Central memory CD4-positive, alpha-beta T cell (primary cell): ENCODE data around the gene PUS10.
"Not testable (repeated sequence)": the region's sequence is repeated elsewhere in the genome, so short reads cannot be mapped to it uniquely, and the experiment has no call there.

ENCODE experiments used
- DNase-seq: peaks from one replicate; pipeline ENCODE4 v3.0.0; 2022

The PUS10 gene

DNA sequence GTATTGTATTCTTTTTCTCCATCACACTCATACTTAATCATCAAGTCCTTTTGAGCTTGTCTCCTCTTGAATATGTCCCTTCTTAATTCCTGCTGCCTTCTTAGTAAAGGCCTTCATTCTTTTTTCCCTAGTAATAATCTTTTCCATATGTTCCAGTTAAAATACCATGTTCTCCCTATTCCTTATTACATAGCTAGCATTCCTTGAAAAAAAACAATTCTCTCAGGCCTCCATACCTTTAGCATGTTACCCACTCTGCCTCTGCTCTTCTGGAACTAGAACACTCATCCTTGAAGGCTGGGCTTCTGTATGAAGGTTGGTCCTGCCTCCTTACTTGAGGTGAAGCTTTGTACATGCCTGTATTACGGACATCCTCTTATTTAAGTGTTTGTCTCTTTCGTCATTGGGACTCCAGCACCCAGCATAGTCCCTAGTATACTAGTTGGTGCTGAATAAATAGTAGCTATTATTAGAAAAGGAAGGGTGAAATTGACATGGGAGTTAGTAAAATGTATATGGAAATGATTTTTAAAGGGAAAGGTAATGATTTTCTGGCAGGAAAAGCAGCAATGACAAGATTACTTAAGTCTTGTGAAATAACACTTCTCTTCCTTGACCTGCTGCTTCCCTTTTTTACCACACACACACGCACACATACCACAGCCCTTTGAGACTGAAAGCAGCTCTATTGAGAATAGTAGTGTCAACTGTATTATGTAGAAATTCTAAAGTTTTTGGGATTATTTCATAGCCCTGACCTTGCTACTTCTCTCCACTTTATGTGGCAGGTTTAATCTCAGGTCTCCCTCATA, 91.1 kb downstream of the PUS10 start:
- DNase-seq: no peak

DNA sequence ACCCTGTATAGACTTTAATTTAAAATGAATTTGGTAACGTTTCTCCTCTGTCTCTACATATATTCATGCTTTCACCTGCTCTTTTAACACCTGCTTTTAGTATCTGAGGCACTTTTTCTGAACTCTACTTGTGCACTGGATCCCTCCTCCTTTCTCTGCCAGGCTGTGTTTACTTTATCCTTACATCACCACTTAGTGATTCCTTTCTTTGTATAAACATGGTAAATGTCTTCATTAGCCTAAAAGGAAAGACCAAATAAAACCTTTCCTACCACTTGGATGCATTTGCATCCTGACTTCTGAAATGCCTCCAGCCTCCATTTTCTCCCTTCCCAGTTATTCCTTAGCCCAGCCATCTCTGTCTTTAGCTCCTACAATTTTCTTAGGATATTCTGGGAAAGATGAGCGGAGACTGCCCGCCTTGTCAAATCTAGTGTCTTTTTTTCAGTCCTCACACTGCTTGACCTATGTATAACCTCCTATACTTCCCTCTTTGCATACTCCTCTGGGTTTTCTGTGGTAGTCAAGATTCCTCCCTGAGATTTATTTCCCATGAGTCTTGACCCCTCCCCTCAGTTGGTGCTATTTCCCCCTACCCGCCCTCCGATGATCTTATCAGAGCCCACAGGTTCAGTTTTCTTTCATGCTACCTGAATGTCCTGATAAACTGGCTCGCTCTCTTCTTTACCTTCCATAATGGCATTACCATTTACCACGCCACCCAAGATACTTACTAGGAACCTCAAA, 91.9 kb downstream of the PUS10 start:
- no peak for DNase-seq

DNA sequence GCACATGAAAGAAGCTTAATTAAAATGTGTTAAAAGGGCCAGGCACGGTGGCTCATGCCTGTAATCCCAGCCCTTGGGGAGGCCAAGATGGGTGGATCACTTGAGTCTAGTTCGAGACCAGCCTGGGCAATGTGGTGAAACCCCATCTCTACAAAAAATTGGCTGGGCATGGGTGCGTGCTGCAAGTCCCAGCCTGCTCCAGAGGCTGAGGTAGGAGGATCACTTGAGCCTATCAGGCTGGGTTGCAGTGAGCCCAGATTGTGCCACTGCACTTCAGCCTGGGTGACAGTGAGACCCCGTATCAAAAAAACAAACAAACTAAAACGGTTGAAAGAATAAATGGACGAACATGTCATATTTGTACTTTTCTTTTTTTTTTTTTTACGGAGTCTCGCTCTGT, 110.7 kb downstream of the PUS10 start:
- no peak for DNase-seq

DNA sequence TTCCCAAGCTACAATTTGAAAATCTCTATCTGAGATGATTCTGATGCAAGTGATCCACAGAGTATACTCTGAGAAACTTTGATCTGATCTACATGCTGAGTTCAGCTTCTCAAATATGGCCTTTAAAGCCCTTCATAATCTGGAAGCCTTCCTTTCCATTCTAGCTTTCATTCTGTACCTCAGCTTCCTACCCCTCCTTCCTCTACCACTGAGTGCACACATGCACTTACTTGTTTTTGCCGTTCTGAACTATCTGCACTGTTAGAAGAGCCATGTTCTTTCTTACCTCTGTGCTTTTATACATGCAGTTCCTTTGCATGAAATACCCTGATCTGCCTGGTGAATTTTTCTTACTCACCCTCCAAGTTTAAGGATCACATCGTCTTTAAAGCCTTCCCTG, 111.7 kb downstream of the PUS10 start:
- no peak for DNase-seq

DNA sequence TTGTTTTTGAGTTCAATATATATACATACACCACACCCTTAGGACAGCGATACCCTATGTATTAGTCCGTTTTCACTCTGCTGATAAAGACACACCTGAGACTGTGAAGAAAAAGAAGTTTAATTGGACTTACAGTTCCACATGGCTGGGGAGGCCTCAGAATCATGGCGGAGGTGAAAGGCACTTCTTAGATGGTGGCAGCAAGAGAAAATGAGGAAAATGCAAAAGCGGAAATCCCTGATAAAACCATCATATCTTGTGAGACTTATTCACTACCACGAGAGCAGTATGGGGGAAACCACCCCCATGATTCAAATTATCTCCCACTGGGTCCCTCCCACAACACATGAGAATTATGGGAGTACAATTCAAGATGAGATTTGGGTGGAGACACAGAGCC, 112.2 kb downstream of the PUS10 start:
- DNase-seq: not testable (repeated sequence)

DNA sequence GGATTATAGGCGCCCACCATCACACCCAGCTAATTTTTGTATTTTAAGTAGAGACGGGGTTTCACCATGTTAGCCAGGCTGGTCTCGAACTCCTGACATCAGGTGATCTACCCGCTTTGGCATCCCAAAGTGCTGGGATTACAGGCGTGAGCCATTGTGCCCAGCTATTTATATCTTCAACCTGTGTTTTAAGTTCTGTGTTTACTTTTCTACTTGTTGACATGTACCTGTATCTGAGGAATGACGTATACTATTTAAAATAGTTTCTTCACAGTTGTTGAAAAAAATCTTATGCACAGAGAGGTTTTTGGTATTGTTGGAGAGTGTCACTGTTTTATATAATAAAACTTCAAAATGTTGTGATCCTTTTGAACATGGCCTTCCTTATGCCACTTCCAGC, 116.8 kb downstream of the PUS10 start:
- DNase-seq: not testable (repeated sequence)

DNA sequence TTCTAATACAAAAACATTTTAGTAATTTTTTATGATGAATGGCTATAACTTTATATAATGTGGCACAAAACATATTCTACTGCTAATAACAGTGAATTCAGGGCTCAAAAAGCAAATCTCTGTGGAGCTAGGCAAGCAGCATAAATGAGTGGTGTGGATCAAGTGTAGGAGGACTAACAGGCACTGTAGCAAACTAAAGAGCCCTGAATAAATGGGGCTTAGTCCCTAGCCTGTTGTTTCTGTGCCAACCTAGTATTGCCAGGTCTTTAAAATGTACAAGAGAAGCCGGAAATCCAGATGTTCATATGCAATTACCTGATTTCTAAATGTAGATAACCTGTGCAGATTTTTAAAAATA, 118.2 kb downstream of the PUS10 start:
- no peak for DNase-seq

DNA sequence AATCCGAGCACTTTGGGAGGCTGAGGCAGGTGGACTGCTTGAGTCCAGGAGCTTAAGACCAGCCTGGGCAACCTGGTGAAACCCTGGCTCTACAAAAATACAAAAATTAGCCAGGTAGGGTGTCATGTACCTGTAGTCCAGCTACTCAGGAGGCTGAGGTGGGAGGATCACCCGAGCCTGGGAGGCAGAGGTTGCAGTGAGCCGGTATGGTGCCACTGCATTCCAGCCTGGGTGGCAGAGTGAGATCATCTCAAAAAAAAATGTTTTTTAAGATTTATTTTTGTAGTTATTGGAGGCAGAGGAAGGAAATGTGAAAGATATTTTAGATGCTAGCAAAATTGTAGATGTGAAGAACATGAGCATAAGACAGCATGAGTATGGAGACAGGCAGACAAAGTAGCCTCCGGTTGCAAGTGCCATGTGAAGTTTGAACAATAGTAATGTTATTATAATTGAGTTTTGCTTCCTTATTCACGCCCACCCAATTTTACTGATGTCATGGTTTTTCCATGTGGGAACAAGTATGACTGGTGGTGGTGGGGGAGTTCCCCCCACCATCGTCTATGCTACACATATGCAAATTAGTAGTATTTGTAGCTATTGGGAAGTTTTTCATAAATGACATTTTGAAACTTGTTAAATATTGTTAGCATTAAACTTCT, 118.7 kb downstream of the PUS10 start:
- DNase-seq: no peak

DNA sequence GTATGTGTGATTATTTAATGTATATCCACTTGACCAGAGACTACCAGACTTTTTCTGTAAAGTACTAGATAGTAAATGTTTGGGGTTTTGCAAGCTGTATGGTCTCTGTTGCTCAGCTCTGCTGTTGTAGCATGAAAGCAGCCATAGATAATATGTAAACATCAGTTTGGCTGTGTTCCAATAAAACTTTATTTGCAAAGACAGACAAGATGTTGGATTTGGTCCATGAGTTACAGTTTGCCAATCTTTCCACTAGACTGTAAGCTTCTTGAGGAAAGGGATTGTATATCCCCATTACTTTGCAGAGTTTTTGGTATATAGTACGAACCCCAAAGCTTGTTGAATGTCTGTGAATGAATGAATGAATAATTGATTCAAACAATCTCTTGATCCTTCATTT, 119.5 kb downstream of the PUS10 start:
- no peak for DNase-seq
